Hepatic stellate cell (primary cell): ENCODE measurements around the gene CNOT4.
"Not testable (repeated sequence)": the region's sequence is repeated elsewhere in the genome, so short reads cannot be mapped to it uniquely, and the experiment has no call there.

Experiments
- DNase-seq: peaks from one replicate; pipeline ENCODE4 v3.0.0; 2011; ENCODE audit warnings: low spot score

The CNOT4 gene

DNA sequence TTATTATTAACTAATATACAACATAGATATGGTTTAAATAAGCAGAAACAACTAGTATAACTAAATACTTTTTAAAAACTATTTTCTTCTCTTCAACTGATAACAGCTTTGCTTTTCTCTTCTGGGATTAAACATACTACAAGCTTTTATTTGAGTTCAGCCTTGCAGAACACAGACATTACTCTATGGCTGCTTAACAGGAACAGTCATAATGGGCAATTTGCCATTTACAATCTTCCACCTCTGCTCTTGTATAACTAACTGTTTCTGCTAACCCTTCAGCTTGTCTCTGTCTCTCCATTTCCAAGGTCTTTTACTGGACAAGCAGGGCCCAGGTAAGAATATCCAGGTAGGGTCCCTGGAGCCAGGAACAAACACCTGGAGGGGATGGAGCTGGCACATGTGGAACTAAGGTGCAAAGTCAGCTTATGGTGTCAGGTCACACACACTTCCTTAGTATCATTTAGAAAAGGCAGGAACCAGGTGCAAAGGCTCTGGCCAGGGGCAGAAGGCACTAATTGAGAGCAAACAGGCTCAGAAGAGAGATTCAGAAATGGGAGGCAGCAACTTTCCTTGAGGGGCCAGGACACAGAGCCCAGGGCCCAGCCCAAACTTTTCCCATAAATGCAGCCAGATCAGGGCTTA lies 183.1 kb downstream of the CNOT4 start:
- DNase-seq: no peak

DNA sequence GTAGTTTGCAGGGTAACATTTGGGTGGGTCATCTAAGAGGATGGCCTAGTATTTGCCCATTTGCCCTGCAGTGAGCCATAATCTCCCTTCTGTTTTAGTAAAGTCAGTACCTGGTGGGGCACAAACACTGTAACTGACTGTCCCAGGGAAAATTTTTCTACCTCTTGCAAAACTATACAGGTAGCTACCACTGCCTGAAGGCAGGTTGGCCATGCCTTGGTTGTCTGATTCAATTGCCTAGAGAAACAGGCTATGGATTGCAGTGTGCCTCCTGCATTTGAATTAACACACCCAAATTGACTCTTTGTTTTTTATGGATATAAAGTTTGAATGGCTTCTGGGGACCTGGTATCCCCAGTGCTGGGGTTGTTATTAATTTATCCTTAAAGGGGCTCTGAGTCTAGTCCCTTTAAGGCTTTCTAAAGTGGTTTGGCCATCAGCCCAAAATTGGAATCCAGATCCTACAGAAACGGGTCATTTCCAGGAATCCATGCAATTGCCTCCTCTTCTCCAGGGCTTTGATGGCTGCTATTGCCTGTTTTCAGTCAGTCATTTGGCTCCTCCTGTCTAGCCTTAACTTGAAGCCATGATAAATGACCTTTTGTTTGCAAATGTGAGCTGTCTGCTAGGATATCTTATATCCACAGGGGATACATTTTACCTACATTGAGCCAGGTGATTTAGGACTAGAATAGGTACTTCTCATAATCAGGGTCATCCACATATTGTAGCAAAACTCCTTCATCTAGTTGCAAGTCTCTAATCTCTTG lies 187.1 kb downstream of the CNOT4 start:
- no peak for DNase-seq

DNA sequence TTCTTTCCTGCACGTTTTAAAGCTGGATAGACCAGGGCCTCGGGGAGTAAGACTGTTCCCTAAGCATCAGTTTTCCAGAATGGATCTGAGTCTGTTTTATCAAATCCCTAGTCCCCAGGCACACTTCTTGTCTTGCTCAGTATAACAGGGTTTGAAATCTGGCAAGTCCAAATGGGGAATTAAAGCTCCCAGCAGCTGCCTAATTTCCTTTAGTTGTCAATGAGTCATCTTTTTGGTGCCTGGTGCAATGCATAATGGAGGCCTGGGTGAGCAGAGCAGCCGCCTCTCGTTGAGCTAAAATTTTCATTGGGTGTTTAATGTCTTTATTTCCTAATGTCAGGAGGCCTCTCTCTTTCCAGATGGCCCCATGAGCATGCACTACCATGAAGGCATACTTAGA lies 188.3 kb downstream of the CNOT4 start:
- no peak for DNase-seq

- not testable (repeated sequence) for DNase-seq
These were observed 188.9 kb downstream of the CNOT4 start for GRCh38 chr7:135320953-135321352.

GRCh38 chr7:135320268-135320667 lies 189.6 kb downstream of the CNOT4 start:
- DNase-seq: peak; percentile 59

DNA sequence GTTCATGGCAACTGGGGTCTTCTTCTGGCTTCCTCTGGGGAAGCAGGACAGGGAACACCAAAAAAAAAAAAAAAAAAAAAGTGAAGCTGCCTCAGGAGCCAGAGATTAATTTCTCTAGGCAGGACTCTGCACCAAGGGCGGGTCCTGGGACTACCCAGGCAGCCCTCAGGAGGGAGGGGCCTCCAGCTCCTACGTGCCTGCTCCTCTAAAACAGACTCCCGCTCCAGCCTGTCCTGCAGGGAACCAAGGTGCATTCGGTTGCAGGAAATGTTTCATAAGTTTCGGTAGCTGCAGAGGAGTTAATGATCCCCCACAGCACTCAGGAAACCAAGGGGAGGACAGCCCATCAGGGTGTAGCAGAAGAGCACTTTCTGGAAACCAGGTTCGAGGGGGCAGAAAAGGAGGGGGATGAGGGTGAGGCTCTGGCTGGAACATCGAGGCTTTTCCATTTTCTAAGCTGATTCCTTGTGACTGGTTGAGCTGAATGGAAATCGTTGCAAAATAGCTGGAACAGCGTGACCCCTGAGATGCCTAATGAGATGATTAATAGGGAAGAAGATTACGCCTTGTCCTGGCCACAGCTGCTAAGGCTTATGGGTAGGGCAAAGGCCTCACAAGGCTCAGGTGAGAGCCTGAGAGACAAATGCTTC lies 192.1 kb downstream of the CNOT4 start:
- DNase-seq: no peak

GRCh38 chr7:135316648-135317313 lies 193.1 kb downstream of the CNOT4 start:
- DNase-seq: no peak

DNA sequence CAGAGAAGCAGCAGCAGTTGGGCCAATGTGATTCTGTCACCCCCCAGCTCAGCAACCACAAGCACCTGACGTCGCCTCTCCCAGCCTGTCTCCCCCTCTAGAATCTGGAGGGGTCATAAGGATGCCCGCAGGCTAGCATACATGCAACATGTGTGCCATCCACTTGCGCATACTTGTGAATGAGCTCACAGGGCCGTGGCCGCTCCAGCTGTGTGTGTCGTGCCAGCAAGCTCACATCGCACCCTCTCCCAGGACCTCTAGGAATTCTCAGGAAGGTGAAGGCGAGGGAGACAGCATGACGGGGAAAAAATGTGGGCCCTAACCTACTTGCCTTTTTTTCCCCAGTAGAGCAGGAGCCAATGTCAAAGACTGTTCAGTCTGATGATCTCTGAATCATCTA lies 195.9 kb downstream of the CNOT4 start:
- no peak for DNase-seq
